ENCODE measurements around the gene DES. TPM values are rescaled to one million over a fixed set of nuclear protein-coding genes. Genes with fewer than 3 reads are reported as not detected.

Gene DES
- total and polyA plus RNA-seq, 2 donors (not counting 3 experiments of a cell fraction or from before 2014, with no cell fraction given): not detected

DNA sequence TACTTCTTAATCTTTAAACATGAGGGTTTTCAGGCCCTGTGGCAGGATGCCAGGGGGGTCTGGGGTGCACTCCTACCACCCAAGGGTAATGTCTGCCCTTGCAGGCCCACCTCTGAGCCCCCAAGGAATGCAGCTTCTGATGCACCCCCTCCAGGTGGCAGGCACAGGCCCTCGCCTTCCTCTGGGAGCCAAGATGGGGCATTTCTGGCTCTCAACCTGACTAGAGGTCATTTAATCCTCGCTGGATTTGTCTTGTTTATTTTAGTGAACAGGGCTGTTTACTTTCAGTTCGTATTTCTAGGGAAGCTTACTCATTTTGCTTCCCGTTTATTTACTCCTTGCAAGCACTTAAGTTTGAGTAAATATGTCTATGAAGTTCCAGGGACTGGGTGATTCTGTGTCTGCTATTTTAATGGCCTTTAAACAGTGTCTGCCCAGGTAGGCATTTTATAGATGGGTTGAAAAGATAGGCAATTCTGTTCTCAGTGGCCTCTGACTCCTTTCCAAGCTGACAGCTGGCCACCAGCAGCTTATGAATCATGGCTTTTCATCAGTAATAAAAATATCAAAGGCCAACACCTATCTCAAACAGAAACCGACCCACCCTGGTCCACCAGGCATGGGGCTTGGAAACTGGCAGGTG lies 19.3 kb upstream of the DES start:
- CTCF ChIA-PET: interaction anchor here (1.1 to 2.6 kb wide), 2 partner anchors 11 to 131 kb away, joined by 7 to 13 read pairs; partner anchors contain the start of gene DNPEP
- Histone ChIP-seq H3K79me2 (ENCODE audit: control insufficient read depth, insufficient read depth, low read length) (no peaks in the 10 kb centered on the region), H3K9me1 (replicated peaks; ENCODE audit: control insufficient read depth, extremely low read depth, insufficient read depth, low read length) (no peaks in the 10 kb centered on the region), H4K20me1 (replicated peaks; ENCODE audit: control insufficient read depth, extremely low read depth, insufficient read depth, low read length) (no peaks in the 10 kb centered on the region), H3K4me3 (replicated peaks in 1 of 3; ENCODE audit: insufficient read depth in 1 of 3, low read depth in 1 of 3, low read length in 3 of 3) (no peak overlapping the region), H3K27ac (ENCODE audit: insufficient read depth, low read depth, low read length) (no peak overlapping the region), H3K36me3 (ENCODE audit: control insufficient read depth in 2 of 2, extremely low read depth in 1 of 2, insufficient read depth in 2 of 2, low read length in 2 of 2) (no peaks in the 10 kb centered on the region), H3K4me2 (ENCODE audit: insufficient read depth, low read length) (no peak overlapping the region), H3K9ac (replicated peaks; ENCODE audit: extremely low read depth, insufficient read depth, low read length) (no peak overlapping the region), H2AFZ (ENCODE audit: low read depth, low read length) (no peak overlapping the region), H3K9me3 (replicated peaks; ENCODE audit: control insufficient read depth, insufficient read depth, low read length) (no peaks in the 10 kb centered on the region), H3K4me1 (ENCODE audit: control insufficient read depth, extremely low read depth, insufficient read depth, low read length) (no peaks in the 10 kb centered on the region), H3K27me3 (ENCODE audit: control insufficient read depth in 2 of 2, insufficient read depth in 2 of 2, low read length in 2 of 2) (peaks cover 0 to 3% of the 10 kb centered on the region in 2 experiments)
- FAIRE-seq (no peak), DNase-seq (ENCODE audit: low read depth, low spot score) (no peak)
- dilution Hi-C loops (cut with MboI; ENCODE audit: extremely low pct_ligation_motif_present, low sequenced_read_pairs) (no loop called here), intact Hi-C loops (cut with micrococcal nuclease) (no loop called here)
- POLR2A ChIA-PET: no interaction called here
- TF ChIP-seq GATA2 (IDR thresholded peaks at IDR 0.05; ENCODE audit: insufficient read depth, insufficient read length, low read depth, low read length) (no peak), FOS (IDR thresholded peaks at IDR 0.05; ENCODE audit: borderline replicate concordance, insufficient read depth, low read length) (no peak), JUN (IDR thresholded peaks at IDR 0.05; ENCODE audit: borderline replicate concordance, insufficient read depth, insufficient read length, low read depth) (no peak)
- BruUV-seq (replicated peaks): no TSS peak

DNA sequence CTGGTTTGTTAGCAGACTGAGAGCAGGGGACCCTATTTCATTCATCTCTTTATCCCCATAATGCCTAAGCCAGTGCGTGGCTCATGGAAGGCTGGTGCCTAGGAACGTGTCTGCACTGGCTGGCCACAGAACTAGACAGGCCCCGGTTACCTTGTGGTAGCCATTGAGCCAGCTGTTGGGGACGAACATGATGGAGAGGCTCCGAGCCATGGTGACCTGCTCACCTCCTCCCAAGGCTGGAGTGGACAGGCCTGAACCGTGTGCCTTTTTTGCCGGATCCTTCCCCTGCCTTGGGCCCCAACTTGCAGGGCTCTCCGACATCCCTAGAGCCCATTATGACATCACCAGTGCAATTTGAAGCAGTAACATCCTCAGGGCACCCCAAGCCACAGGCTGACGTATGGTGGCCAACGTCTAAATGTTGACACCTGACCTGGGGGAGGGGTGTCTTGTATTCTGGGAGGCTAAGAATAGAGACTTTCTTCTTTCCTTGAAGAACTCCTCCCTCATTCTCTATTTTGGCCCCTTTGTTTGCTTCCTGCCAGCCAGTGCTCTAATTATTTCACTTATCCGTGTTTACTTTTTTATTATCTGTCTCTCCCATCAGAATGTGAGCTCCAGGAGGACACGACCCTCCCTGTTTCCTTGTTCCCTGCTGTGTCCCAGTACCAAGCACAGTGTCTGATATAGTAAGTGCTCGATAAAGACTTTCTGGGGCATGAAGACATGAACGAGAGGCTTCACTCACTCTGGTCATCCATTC lies 18.3 kb upstream of the DES start:
- dilution Hi-C loops (cut with MboI; ENCODE audit: extremely low pct_ligation_motif_present, low sequenced_read_pairs) (no loop called here), intact Hi-C loops (cut with micrococcal nuclease) (no loop called here)
- no peaks in the 10 kb centered on the region for H3K36me3 ChIP-seq (ENCODE audit: control insufficient read depth in 2 of 2, extremely low read depth in 1 of 2, insufficient read depth in 2 of 2, low read length in 2 of 2)
- no peaks in the 10 kb centered on the region for H3K9me1 ChIP-seq (replicated peaks; ENCODE audit: control insufficient read depth, extremely low read depth, insufficient read depth, low read length)
- no peak for TF ChIP-seq GATA2 (IDR thresholded peaks at IDR 0.05; ENCODE audit: insufficient read depth, insufficient read length, low read depth, low read length)
- no peak for TF ChIP-seq JUN (IDR thresholded peaks at IDR 0.05; ENCODE audit: borderline replicate concordance, insufficient read depth, insufficient read length, low read depth)
- TF ChIP-seq, protein P1, sequence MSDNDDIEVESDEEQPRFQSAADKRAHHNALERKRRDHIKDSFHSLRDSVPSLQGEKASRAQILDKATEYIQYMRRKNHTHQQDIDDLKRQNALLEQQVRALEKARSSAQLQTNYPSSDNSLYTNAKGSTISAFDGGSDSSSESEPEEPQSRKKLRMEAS (IDR thresholded peaks at IDR 0.05; ENCODE audit: insufficient read depth, insufficient read length): no peak
- no peak for TF ChIP-seq FOS (IDR thresholded peaks at IDR 0.05; ENCODE audit: borderline replicate concordance, insufficient read depth, low read length)
- no peak for TF ChIP-seq EZH2 (IDR thresholded peaks at IDR 0.05; ENCODE audit: borderline replicate concordance, low read depth, low read length, severe bottlenecking)
- no peak for TF ChIP-seq POLR2AphosphoS5 (IDR thresholded peaks at IDR 0.05; ENCODE audit: insufficient read depth, low read depth, low read length)
- TF ChIP-seq POLR2A (IDR thresholded peaks at IDR 0.05; ENCODE audit: low read depth, low read length): no peak
- no peak for TF ChIP-seq MYC (IDR thresholded peaks at IDR 0.05; ENCODE audit: low read depth, low read length)
- H2AFZ ChIP-seq (ENCODE audit: low read depth, low read length): no peak overlapping the region
- CTCF ChIA-PET: interaction anchor here (2.6 to 5.7 kb wide), 3 partner anchors 10 to 130 kb away, joined by 13 to 329 read pairs (median 50); partner anchors contain the start of gene DNPEP
- BruUV-seq (replicated peaks): no TSS peak
- POLR2A ChIA-PET: no interaction called here
- H3K9ac ChIP-seq (replicated peaks; ENCODE audit: extremely low read depth, insufficient read depth, low read length): no peak overlapping the region
- H3K4me1 ChIP-seq (ENCODE audit: control insufficient read depth, extremely low read depth, insufficient read depth, low read length): no peaks in the 10 kb centered on the region
- FAIRE-seq: no peak
- no peak overlapping the region for H3K4me3 ChIP-seq (replicated peaks in 1 of 3; ENCODE audit: insufficient read depth in 1 of 3, low read depth in 1 of 3, low read length in 3 of 3)
- H3K27ac ChIP-seq (ENCODE audit: insufficient read depth, low read depth, low read length): no peak overlapping the region
- no peak overlapping the region for H3K4me2 ChIP-seq (ENCODE audit: insufficient read depth, low read length)
- no peaks in the 10 kb centered on the region for H4K20me1 ChIP-seq (replicated peaks; ENCODE audit: control insufficient read depth, extremely low read depth, insufficient read depth, low read length)
- no peaks in the 10 kb centered on the region for H3K9me3 ChIP-seq (replicated peaks; ENCODE audit: control insufficient read depth, insufficient read depth, low read length)
- no peaks in the 10 kb centered on the region for H3K79me2 ChIP-seq (ENCODE audit: control insufficient read depth, insufficient read depth, low read length)
- H3K27me3 ChIP-seq (ENCODE audit: control insufficient read depth in 2 of 2, insufficient read depth in 2 of 2, low read length in 2 of 2): peaks cover 0 to 3% of the 10 kb centered on the region in 2 experiments
- no peak for DNase-seq (ENCODE audit: low read depth, low spot score)
